Colonic mucosa (tissue), 4 donors: ENCODE results near the gene RRAGA. TPM values are rescaled to one million over a fixed set of nuclear protein-coding genes. Genes with fewer than 3 reads are reported as not detected.
"Not testable (repeated sequence)": the region's sequence is repeated elsewhere in the genome, so short reads cannot be mapped to it uniquely, and the experiment has no call there.

Experiments used
- DNase-seq: peaks from one replicate; pipeline ENCODE4 v3.0.0-alpha.2; 2020
- H3K27ac ChIP-seq: fragments of 200-600 bp; one replicate; pipeline ENCODE4 v1.8.0; 2021
- H3K27me3 ChIP-seq: fragments of 200-600 bp; one replicate; pipeline ENCODE4 v1.8.0; 2021
- H3K36me3 ChIP-seq: fragments of 200-600 bp; one replicate; pipeline ENCODE4 v1.8.0; 2021
- H3K4me1 ChIP-seq: fragments of 200-600 bp; one replicate; pipeline ENCODE4 v1.8.0; 2021; ENCODE audit warnings: mild to moderate bottlenecking
- H3K4me3 ChIP-seq: fragments of 200-600 bp; one replicate; pipeline ENCODE4 v1.8.0; 2021
- H3K9ac ChIP-seq, 2 donors: one replicate each; pipeline ENCODE4 v1.7.0; 2013; ENCODE audit warnings: control low read depth in 2 of 2, low read depth in 2 of 2, low read length in 2 of 2
- H3K9me3 ChIP-seq: fragments of 200-600 bp; one replicate; pipeline ENCODE4 v1.8.0; 2021
- intact Hi-C: fragments of 100-400 bp; cut with DNase I; formaldehyde crosslinking; loops from one replicate; pipeline ENCODE4 v1.14.1; 2022
- total RNA-seq, 2 donors: library from RNA; stranded (reverse); fragmentation: NEBNext Ultra II Directional in 1 of 2; extraction: Animal tissue kit (Norgen Biotek cat#: 25700) in 1 of 2; gene quantifications; one replicate each; pipeline ENCODE4 v1.2.1, GENCODE V29; 2021
- TF ChIP-seq, protein P1 (sequence below): fragments of 200-600 bp; IDR thresholded peaks from one replicate; pipeline ENCODE4 v1.8.0; 2022; ENCODE audit warnings: antibody characterized with exemption, mild to moderate bottlenecking
- donor health status: healthy.
- donor health status: DM: no; HTN: no; CAD: no.
- donor health status: DM: no; HTN: no; CAD: no.

Gene RRAGA, protein sequence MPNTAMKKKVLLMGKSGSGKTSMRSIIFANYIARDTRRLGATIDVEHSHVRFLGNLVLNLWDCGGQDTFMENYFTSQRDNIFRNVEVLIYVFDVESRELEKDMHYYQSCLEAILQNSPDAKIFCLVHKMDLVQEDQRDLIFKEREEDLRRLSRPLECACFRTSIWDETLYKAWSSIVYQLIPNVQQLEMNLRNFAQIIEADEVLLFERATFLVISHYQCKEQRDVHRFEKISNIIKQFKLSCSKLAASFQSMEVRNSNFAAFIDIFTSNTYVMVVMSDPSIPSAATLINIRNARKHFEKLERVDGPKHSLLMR
- 10 to 100 TPM; 66.2 to 71.2 TPM for total RNA-seq

DNA sequence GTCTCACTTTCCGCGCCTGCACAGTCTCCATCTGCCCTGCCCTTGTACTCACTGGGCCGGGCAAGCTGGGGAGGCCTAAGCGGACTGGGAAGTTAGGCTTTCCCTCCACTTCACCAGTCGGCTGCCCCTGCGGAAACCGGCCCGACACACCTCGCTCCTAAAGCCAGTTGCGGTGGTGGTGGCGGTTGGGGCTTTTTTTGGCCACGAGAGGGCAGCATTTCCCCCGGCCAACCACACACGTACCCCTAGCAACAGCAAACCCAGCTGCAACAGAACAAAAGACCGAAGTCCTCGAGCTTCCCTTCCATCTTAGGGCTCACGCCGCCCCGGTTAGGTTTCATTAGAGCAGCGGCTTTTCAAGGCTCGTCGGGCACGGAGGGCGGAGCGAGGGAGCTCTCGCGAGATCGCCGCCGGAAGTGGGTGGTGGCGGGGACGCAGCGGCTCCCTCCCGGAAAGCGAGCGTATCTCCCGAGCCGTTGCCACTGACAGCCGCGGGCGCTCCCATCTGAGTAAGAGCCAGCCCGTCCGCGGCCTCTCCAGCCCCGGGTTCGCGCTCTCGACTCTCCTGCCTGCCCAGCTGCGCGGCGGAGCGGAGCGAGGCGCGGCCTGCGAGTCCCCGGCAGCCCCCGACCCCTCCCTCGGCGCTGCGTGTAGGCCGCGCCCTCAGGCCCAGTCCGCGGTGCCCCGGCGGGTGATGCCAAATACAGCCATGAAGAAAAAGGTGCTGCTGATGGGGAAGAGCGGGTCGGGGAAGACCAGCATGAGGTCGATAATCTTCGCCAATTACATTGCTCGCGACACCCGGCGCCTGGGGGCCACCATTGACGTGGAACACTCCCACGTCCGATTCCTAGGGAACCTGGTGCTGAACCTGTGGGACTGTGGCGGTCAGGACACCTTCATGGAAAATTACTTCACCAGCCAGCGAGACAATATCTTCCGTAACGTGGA is at the start of gene RRAGA:
Gene RRAGA (plus strand): TSS at position 462 of the 951 bp plus-strand sequence. CDS start 233 bp downstream, at position 695.
- TF ChIP-seq, protein P1, sequence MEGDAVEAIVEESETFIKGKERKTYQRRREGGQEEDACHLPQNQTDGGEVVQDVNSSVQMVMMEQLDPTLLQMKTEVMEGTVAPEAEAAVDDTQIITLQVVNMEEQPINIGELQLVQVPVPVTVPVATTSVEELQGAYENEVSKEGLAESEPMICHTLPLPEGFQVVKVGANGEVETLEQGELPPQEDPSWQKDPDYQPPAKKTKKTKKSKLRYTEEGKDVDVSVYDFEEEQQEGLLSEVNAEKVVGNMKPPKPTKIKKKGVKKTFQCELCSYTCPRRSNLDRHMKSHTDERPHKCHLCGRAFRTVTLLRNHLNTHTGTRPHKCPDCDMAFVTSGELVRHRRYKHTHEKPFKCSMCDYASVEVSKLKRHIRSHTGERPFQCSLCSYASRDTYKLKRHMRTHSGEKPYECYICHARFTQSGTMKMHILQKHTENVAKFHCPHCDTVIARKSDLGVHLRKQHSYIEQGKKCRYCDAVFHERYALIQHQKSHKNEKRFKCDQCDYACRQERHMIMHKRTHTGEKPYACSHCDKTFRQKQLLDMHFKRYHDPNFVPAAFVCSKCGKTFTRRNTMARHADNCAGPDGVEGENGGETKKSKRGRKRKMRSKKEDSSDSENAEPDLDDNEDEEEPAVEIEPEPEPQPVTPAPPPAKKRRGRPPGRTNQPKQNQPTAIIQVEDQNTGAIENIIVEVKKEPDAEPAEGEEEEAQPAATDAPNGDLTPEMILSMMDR, result peak; percentile 75
- Histone ChIP-seq H3K9me3 (no peaks in the 10 kb centered on the region), H3K27me3 (no peaks in the 10 kb centered on the region), H3K9ac (peak within 1 kb of the TSS; percentile 88 to 92), H3K36me3 (no peaks in the 10 kb centered on the region), H3K27ac (peak within 1 kb of the TSS; percentile 93), H3K4me1 (peaks cover 16% of the 10 kb centered on the region), H3K4me3 (peak within 1 kb of the TSS; percentile 88)
- intact Hi-C loops, result no loop called here
- peak; percentile 95 for DNase-seq

DNA sequence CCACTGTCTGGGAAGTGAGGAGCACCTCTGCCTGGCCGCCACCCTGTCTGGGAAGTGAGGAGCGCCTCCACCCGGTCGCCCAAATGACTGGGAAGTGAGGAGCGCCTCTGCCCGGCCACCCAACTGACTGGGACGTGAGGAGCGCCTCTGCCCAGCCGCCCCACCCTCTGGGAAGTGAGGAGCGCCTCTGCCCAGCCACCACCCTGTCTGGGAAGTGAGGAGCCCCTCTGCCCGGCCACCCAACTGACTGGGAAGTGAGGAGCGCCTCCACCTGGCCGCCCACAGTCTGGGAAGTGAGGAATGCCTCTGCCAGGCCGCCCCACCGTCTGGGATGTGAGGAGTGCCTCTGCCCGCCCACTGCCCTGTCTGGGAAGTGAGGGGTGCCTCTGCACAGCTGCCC is 49.1 kb upstream of the RRAGA start:
- no peaks in the 10 kb centered on the region for H3K36me3 ChIP-seq
- intact Hi-C loops, result no loop called here
- DNase-seq, result no peak
- H3K27me3 ChIP-seq, result no peaks in the 10 kb centered on the region
- H3K4me1 ChIP-seq, result no peaks in the 10 kb centered on the region
- no peak overlapping the region for H3K27ac ChIP-seq
- H3K9ac ChIP-seq, result no peak overlapping the region
- H3K4me3 ChIP-seq, result no peak overlapping the region
- TF ChIP-seq, protein P1, result no peak
- no peaks in the 10 kb centered on the region for H3K9me3 ChIP-seq

DNA sequence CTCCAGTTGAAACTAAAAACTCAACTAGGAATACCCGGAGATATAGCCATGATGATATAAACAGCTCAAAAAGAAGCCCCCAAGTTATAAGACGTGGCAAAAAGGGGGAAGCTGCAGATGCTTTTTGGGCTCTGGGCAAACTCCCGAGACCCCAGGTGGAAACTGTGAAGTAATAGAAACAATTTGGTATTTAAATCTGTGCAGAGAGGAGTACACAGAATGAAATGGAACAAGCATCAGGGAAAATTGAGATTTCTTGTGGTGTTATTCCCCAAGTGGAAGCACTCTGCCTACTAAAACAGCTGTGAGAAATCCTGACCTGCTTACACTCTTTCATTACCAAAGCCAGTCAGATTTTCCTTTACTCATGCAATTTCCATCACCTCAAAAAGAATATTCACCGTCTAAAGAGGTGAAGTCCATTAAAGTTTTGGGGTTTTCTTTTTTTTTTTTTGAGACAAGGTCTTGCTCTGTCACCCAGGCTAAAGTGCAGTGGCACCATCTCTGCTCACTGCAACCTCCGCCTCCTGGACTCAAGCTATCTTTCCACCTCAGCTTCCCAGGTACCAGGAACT is 39.7 kb upstream of the RRAGA start:
- H3K36me3 ChIP-seq, result no peaks in the 10 kb centered on the region
- intact Hi-C loops, result no loop called here
- H3K4me1 ChIP-seq, result no peaks in the 10 kb centered on the region
- H3K27me3 ChIP-seq, result no peaks in the 10 kb centered on the region
- no peak overlapping the region for H3K9ac ChIP-seq
- H3K4me3 ChIP-seq, result no peak overlapping the region
- TF ChIP-seq, protein P1, result no peak
- H3K27ac ChIP-seq, result no peak overlapping the region
- DNase-seq, result no peak
- H3K9me3 ChIP-seq, result no peaks in the 10 kb centered on the region

DNA sequence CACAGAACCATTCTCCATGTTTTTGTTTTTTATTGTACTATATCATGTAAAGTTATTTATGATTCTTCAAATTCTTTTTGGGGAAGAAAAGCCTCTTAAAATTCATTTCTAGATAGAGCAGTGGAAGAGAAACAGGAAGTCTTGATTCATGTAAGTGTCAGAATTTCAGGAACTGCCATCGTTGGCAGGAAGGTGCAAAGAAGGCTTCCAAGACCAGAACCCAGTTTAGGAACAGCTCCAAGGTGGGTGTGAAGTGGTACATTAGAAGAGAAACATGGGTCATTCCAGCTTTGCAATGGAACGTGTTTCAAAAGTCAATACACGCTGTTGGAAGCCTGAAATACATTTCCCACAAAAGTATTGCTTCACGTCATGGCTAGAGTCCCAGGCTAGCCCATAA is 31.0 kb upstream of the RRAGA start:
- Histone ChIP-seq H3K9me3 (no peaks in the 10 kb centered on the region), H3K27me3 (no peaks in the 10 kb centered on the region), H3K4me3 (no peak overlapping the region), H3K4me1 (no peaks in the 10 kb centered on the region), H3K36me3 (no peaks in the 10 kb centered on the region), H3K9ac (no peak overlapping the region), H3K27ac (no peak overlapping the region)
- DNase-seq, result no peak
- intact Hi-C loops, result no loop called here
- TF ChIP-seq, protein P1, result no peak

DNA sequence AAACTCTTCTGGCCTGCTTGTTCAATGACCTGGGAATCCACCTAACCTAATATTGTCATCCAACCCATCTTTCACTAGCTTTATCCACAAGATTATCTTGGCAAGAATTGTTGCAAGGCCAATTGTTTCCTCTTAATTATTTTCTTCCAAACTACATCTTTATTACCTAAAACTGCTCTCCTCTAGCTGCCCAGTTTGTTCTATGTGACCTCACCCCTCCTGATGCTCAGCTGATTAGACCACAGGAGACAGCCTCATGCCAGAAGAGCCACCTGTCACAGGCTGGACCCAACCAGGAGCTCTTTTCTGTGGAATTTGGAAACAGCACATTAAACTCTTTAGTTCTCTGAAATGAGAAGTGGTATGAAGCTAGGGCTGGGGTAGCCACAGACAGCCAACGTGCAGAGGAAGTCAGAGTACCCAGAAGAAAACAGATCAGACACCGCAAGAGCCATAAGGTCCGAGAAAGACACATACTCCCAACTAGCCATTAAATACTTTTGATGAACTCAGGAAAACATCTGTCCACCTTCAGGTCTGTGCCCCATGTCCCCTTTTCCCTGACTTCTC is 28.3 kb upstream of the RRAGA start:
- Histone ChIP-seq H3K27me3 (no peaks in the 10 kb centered on the region), H3K36me3 (no peaks in the 10 kb centered on the region), H3K9me3 (no peaks in the 10 kb centered on the region), H3K4me3 (no peak overlapping the region), H3K27ac (no peak overlapping the region), H3K4me1 (no peaks in the 10 kb centered on the region), H3K9ac (no peak overlapping the region)
- intact Hi-C loops, result loop anchor here (10.0 kb wide), 2 partner anchors 576 to 1496 kb away; no protein-coding TSS in a partner anchor
- DNase-seq, result no peak
- TF ChIP-seq, protein P1, result no peak

DNA sequence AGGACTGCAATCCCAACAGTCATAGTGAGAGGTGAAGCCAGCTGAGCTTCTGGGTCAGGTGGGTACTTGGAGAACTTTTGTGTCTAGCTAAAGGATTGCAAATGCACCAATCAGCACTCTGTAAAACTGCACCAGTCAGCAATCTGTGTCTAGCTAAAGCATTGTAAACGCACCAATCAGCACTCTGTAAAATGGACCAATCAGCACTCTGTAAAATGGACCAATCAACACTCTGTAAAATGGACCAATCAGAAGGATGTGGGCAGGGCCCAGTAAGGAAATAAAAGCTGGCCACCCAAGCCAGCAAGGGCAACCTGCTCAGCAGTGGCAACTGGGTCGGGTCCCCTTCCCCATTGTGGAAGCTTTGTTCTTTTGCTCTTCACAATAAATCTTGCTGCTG is 27.6 kb upstream of the RRAGA start:
- H3K9ac ChIP-seq, H3K27me3 ChIP-seq, H3K36me3 ChIP-seq, H3K4me3 ChIP-seq, H3K27ac ChIP-seq, DNase-seq, H3K4me1 ChIP-seq, H3K9me3 ChIP-seq: not testable (repeated sequence)
- intact Hi-C loops, result loop anchor here (10.0 kb wide), 2 partner anchors 577 to 1497 kb away; no protein-coding TSS in a partner anchor
